B cell (primary cell): ENCODE results near the gene TIRAP. TPM values are rescaled to one million over a fixed set of nuclear protein-coding genes. Genes with fewer than 3 reads are reported as not detected.

Experiments
- ATAC-seq: fragments of 200-7000 bp; cut with Tn5 transposase; one replicate; pipeline ENCODE4 v1.10.0; 2021; ENCODE audit warnings: low read depth, mild to moderate bottlenecking, moderate number of reproducible peaks, moderate library complexity
- CTCF ChIA-PET: fragments of 350-600 bp; sonication (Branson Sonifier 250); formaldehyde crosslinking; loops from one replicate; lab custom pipeline; 2021; ENCODE audit warnings: antibody characterized with exemption, inconsistent platforms; lab: Charles Lee
- POLR2A ChIA-PET: fragments of 350-600 bp; sonication (Branson Sonifier 250); formaldehyde crosslinking; loops from one replicate; lab custom pipeline; 2021; ENCODE audit warnings: antibody characterized with exemption; lab: Charles Lee
- DNase-seq: peaks from one replicate; pipeline ENCODE4 v3.0.0; 2013
- H2AFZ ChIP-seq: 2 replicates; pipeline ENCODE4 v1.6.1; 2012; ENCODE audit warnings: mild to moderate bottlenecking, low read depth, low read length; ENCODE audit not compliant: insufficient read depth, poor library complexity, severe bottlenecking
- H3K27ac ChIP-seq, 2 donors: 1 replicate in 1 of 2; 2 replicates in 1 of 2; pipeline ENCODE4 v1.5.1; 2012 to 2013; ENCODE audit warnings: low read length in 2 of 2, mild to moderate bottlenecking in 2 of 2, moderate library complexity in 1 of 2
- H3K27me3 ChIP-seq, 4 experiments: fragments of 200-600 bp in 1 of 4; sonication (generic) in 1 of 4; replicated peaks in 1 of 4; 1 replicate in 2 of 4; 2 replicates in 2 of 4; pipeline versions ENCODE4 v1.6.1 to v1.7.0; 2013 to 2016; ENCODE audit warnings: low read length in 3 of 4, mild to moderate bottlenecking in 2 of 4, mixed read lengths in 1 of 4, moderate library complexity in 1 of 4; ENCODE audit not compliant: insufficient read depth in 4 of 4, control insufficient read depth in 3 of 4; ENCODE audit errors: control extremely low read depth in 1 of 4
- H3K36me3 ChIP-seq, 2 experiments: replicated peaks in 1 of 2; 1 replicate in 1 of 2; 2 replicates in 1 of 2; pipeline versions ENCODE4 v1.6.1 to v1.7.1; 2013; ENCODE audit warnings: low read length in 1 of 2; ENCODE audit not compliant: insufficient read depth in 2 of 2, control insufficient read depth in 1 of 2; ENCODE audit errors: control extremely low read depth in 1 of 2, extremely low read depth in 1 of 2
- H3K4me1 ChIP-seq, 2 donors: fragments of 200-600 bp in 1 of 2; sonication (generic) in 1 of 2; 1 replicate in 1 of 2; 2 replicates in 1 of 2; pipeline versions ENCODE4 v1.5.1 to v1.6.1; 2013 to 2017; ENCODE audit warnings: low read length in 2 of 2; ENCODE audit not compliant: control insufficient read depth in 2 of 2, insufficient read depth in 2 of 2
- H3K4me2 ChIP-seq: replicated peaks from 2 replicates; pipeline ENCODE3; 2012; ENCODE audit warnings: mild to moderate bottlenecking, low read depth, low read length; ENCODE audit not compliant: poor library complexity, severe bottlenecking
- H3K4me3 ChIP-seq, 5 experiments: fragments of 200-600 bp in 1 of 5; sonication (generic) in 1 of 5; 1 replicate in 3 of 5; 2 replicates in 2 of 5; pipeline versions ENCODE4 v1.5.1 to v1.7.0; 2011 to 2016; ENCODE audit warnings: low read length in 4 of 5, mild to moderate bottlenecking in 4 of 5, low read depth in 2 of 5, control low read depth in 1 of 5, moderate library complexity in 1 of 5; ENCODE audit not compliant: insufficient read depth in 1 of 5; ENCODE audit errors: control extremely low read depth in 1 of 5, extremely low read depth in 1 of 5
- H3K79me2 ChIP-seq: fragments of 200-600 bp; sonication (generic); one replicate; pipeline ENCODE4 v1.6.0; 2016; ENCODE audit warnings: low read length; ENCODE audit not compliant: control insufficient read depth, insufficient read depth
- H3K9ac ChIP-seq: fragments of 200-600 bp; sonication (generic); 2 replicates; pipeline ENCODE4 v1.6.1; 2017; ENCODE audit warnings: mild to moderate bottlenecking, low read length, moderate library complexity
- H3K9me3 ChIP-seq, 3 donors: one replicate each; pipeline versions ENCODE4 v1.6.1 to v1.7.1; 2013; ENCODE audit warnings: low read length in 2 of 3; ENCODE audit not compliant: control insufficient read depth in 2 of 3, insufficient read depth in 1 of 3; ENCODE audit errors: control extremely low read depth in 1 of 3
- H4K20me1 ChIP-seq: 2 replicates; pipeline ENCODE4 v1.6.0; 2012; ENCODE audit warnings: mild to moderate bottlenecking, low read length; ENCODE audit not compliant: insufficient read depth, control insufficient read depth, poor library complexity, severe bottlenecking
- H3K27ac Mint-ChIP-seq: one replicate; pipeline ENCODE4 v1.8.0; 2021; ENCODE audit warnings: mixed read lengths
- H3K27me3 Mint-ChIP-seq: one replicate; pipeline ENCODE4 v1.8.0; 2021; ENCODE audit warnings: mixed read lengths
- H3K4me1 Mint-ChIP-seq: one replicate; pipeline ENCODE4 v1.8.0; 2021; ENCODE audit warnings: mixed read lengths
- H3K4me3 Mint-ChIP-seq: one replicate; pipeline ENCODE4 v1.8.0; 2021; ENCODE audit warnings: mixed read lengths
- H3K9me3 Mint-ChIP-seq: one replicate; pipeline ENCODE4 v1.8.0; 2022; ENCODE audit warnings: mixed read lengths; ENCODE audit not compliant: insufficient read depth
- EZH2 ChIP-seq: IDR thresholded peaks from 2 replicates; pipeline ENCODE4 v1.6.1; 2012; ENCODE audit warnings: borderline replicate concordance, low read depth, mild to moderate bottlenecking, moderate library complexity, low read length; ENCODE audit not compliant: insufficient read depth, poor library complexity, severe bottlenecking
- WGBS: methylation state at CpG from one replicate; pipeline ENCODE4 v1.1.5; 2013; ENCODE audit warnings: missing lambda C conversion rate; ENCODE audit not compliant: insufficient coverage; 5-methylcytosine and 5-hydroxymethylcytosine counted together
- intact Hi-C: fragments of 100-400 bp; cut with micrococcal nuclease; formaldehyde crosslinking; loops from one replicate; pipeline ENCODE4 v1.10.0; 2022
- polyA minus RNA-seq: library from RNA; depleted of rRNA, polyadenylated mRNA; stranded (reverse); fragments of >200 nt; gene quantifications from 2 replicates; pipeline ENCODE4 v1.2.3, GENCODE V29; 2012
- polyA plus RNA-seq: library from polyadenylated mRNA; depleted of rRNA; stranded (reverse); fragments of >200 nt; gene quantifications from 2 replicates; pipeline ENCODE4 v1.2.3, GENCODE V29; 2012
- total RNA-seq, 2 donors: library from RNA; stranded (reverse); fragments of 120-200 nt in 1 of 2; gene quantifications; 1 replicate in 1 of 2; 2 replicates in 1 of 2; pipeline versions ENCODE4 v1.2.3 to v1.2.4, GENCODE V29; 2013 to 2022
- TF ChIP-seq, protein P1 (sequence below): fragments of 200-600 bp; IDR thresholded peaks from one replicate; pipeline ENCODE4 v1.8.0; 2022; ENCODE audit warnings: antibody characterized with exemption, mild to moderate bottlenecking

Gene TIRAP
- 25.1 and 27.1 TPM in 2 replicates for total RNA-seq
- 6.9 TPM for total RNA-seq (2013)
- polyA plus RNA-seq, result 9.9 and 10.5 TPM in 2 replicates
- 12.4 and 13.2 TPM in 2 replicates for polyA minus RNA-seq

DNA sequence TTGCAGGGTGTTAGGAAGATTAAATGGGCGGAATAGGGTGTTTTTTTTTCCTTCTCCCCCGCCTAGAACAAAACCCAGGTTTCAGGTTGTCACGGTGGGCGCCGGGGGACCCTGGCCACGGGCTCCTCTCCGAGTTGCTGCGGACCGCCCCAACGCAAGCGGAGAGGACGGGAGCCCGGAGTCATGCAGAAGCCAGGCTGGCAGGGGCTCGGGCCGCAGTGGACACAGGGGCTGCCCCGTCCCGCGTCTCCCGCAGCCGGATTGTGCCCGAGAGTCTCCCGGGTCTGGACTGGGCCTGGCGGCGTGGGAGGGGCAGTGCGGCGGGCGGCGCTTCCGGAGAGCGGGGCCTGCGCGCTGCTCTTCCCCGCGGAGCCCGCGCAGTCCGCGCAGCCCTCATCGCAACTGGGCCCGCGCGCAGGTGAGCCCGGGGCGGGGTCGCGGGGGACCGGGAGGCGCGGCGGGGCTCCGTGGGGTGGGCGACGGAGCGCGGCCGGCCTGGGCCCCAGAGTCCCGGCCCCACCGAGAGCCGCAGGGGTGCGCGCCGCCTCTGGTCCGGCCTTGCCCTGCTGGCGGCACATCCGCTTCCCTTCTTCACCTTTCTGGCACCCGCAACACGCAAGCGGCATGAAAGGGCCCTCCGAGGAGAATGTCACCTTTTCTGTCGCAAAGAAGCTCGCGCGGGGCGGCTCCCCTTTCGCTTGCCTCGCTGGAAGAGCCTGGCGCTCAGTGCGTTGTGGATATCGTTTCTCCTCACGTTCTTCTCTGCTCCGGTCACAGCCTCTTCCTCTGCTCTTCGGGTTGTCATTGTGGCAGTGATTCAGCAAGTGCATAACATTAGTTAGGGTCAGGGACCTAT is at the start of gene TIRAP:
TIRAP (plus strand) TSS at position 358 of the 856 bp plus-strand sequence. CDS start 7,802 bp downstream, outside the sequence.
- H3K4me1 ChIP-seq, result peaks cover 17 to 31% of the 10 kb centered on the region in 2 donors
- H3K36me3 ChIP-seq, result peaks cover 0 to 2% of the 10 kb centered on the region in 2 experiments
- Mint-ChIP-seq H3K27ac (peak within 1 kb of the TSS; percentile 95), H3K9me3 (no peaks in the 10 kb centered on the region), H3K27me3 (no peaks in the 10 kb centered on the region), H3K4me1 (peaks cover 44% of the 10 kb centered on the region), H3K4me3 (peak within 1 kb of the TSS; percentile 100)
- H3K4me3 ChIP-seq, result peak within 1 kb of the TSS; percentile 56 to 87 (median 73)
- H4K20me1 ChIP-seq, result no peaks in the 10 kb centered on the region
- H3K79me2 ChIP-seq, result peaks cover 24% of the 10 kb centered on the region
- intact Hi-C loops, result loop anchor here (1.0 kb wide), 2 partner anchors 14 to 72 kb away; partner anchors contain the start of genes FAM118B, FOXRED1 and RPUSD4
- peak within 1 kb of the TSS; percentile 97 for H3K4me2 ChIP-seq
- CTCF ChIA-PET, result interaction anchor here (0.6 kb wide), 1 partner anchor 21 kb away, joined by 3 read pairs; the partner anchor contains the start of gene DCPS
- DNase-seq (peak; percentile 77), ATAC-seq (peak; percentile 77)
- POLR2A ChIA-PET, result interaction anchor here (0.7 to 1.8 kb wide), 4 partner anchors 10 to 660 kb away, joined by 3 to 9 read pairs (median 6); partner anchors contain the start of genes DCPS, FOXRED1 and SRPRA
- H3K27me3 ChIP-seq, result no peaks in the 10 kb centered on the region
- H2AFZ ChIP-seq, result peak within 1 kb of the TSS; percentile 94
- H3K9me3 ChIP-seq, result no peaks in the 10 kb centered on the region
- peak within 1 kb of the TSS; percentile 84 for H3K9ac ChIP-seq
- no peak for TF ChIP-seq EZH2
- TF ChIP-seq, protein P1, sequence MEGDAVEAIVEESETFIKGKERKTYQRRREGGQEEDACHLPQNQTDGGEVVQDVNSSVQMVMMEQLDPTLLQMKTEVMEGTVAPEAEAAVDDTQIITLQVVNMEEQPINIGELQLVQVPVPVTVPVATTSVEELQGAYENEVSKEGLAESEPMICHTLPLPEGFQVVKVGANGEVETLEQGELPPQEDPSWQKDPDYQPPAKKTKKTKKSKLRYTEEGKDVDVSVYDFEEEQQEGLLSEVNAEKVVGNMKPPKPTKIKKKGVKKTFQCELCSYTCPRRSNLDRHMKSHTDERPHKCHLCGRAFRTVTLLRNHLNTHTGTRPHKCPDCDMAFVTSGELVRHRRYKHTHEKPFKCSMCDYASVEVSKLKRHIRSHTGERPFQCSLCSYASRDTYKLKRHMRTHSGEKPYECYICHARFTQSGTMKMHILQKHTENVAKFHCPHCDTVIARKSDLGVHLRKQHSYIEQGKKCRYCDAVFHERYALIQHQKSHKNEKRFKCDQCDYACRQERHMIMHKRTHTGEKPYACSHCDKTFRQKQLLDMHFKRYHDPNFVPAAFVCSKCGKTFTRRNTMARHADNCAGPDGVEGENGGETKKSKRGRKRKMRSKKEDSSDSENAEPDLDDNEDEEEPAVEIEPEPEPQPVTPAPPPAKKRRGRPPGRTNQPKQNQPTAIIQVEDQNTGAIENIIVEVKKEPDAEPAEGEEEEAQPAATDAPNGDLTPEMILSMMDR, result no peak
- H3K27ac ChIP-seq, result peak within 1 kb of the TSS; percentile 69 to 86
- WGBS, result under 1% methylated on average over 81 of the region's 82 CpGs
